HCT116 (cell line): ENCODE results near the gene PLEKHM3.

Experiments
- CTCF ChIP-seq, 3 experiments: fragments of 200-600 bp in 1 of 3; sonication (generic) in 1 of 3; IDR thresholded peaks in 2 of 3; conservative IDR thresholded peaks in 1 of 3; 2 replicates each; pipeline ENCODE4 v1.5.1; 2012 to 2017; ENCODE audit warnings: low read depth in 2 of 3, low read length in 2 of 3, antibody characterized with exemption in 1 of 3, borderline replicate concordance in 1 of 3, control low read depth in 1 of 3, mild to moderate bottlenecking in 1 of 3, mixed read lengths in 1 of 3, mixed run types in 1 of 3, moderate library complexity in 1 of 3; ENCODE audit not compliant: insufficient read depth in 1 of 3
- EZH2phosphoT487 ChIP-seq: fragments of 200-600 bp; IDR thresholded peaks from 2 replicates; pipeline ENCODE4 v1.6.1; 2018; ENCODE audit warnings: antibody characterized with exemption, borderline replicate concordance
- FOSL1 ChIP-seq: IDR thresholded peaks from 2 replicates; pipeline ENCODE4 v1.6.1; 2012; ENCODE audit warnings: low read depth
- POLR2A ChIP-seq: IDR thresholded peaks from 2 replicates; pipeline ENCODE4 v1.7.0; 2011; ENCODE audit warnings: borderline replicate concordance; ENCODE audit not compliant: insufficient read depth, insufficient read length; ENCODE audit errors: extremely low read depth
- POLR2AphosphoS5 ChIP-seq: IDR thresholded peaks from 2 replicates; pipeline ENCODE4 v1.6.1; 2011; ENCODE audit warnings: mild to moderate bottlenecking, low read depth, low read length, moderate library complexity
- RAD21 ChIP-seq: IDR thresholded peaks from 2 replicates; pipeline ENCODE4 v1.6.1; 2012; ENCODE audit warnings: low read depth, mild to moderate bottlenecking
- SIN3A ChIP-seq: IDR thresholded peaks from 2 replicates; pipeline ENCODE4 v1.6.1; 2012; ENCODE audit warnings: low read depth
- ZBTB33 ChIP-seq: IDR thresholded peaks from 2 replicates; pipeline ENCODE4 v1.6.1; 2011; ENCODE audit warnings: mild to moderate bottlenecking, low read length, moderate library complexity; ENCODE audit not compliant: insufficient replicate concordance; ENCODE audit errors: extremely low read depth

- TF ChIP-seq SIN3A: no peak
- TF ChIP-seq CTCF (IDR thresholded peaks at IDR 0.05 in 2 of 3, conservative IDR thresholded peaks at IDR 0.05 in 1 of 3; ENCODE audit: borderline replicate concordance in 1 of 3, insufficient read depth in 1 of 3, low read depth in 2 of 3, low read length in 2 of 3): no peak
- no peak for TF ChIP-seq ZBTB33
- TF ChIP-seq EZH2phosphoT487: no peak
- TF ChIP-seq POLR2A: no peak
- TF ChIP-seq RAD21: no peak
- TF ChIP-seq POLR2AphosphoS5: no peak
- no peak for TF ChIP-seq FOSL1
Observed at GRCh38 chr2:207815254-207815653, 210.1 kb downstream of the PLEKHM3 start.
